HG02884 (cell line): ENCODE results near the gene RNASEH1.
"Not testable (repeated sequence)": the region's sequence is repeated elsewhere in the genome, so short reads cannot be mapped to it uniquely, and the experiment has no call there.

Experiments
- ATAC-seq: cut with Tn5 transposase; IDR thresholded peaks from one replicate; pipeline ENCODE4 v1.9.1; 2021; ENCODE audit warnings: mild to moderate bottlenecking, moderate library complexity; ENCODE audit not compliant: unreplicated experiment

The RNASEH1 gene

GRCh38 chr2:3594493-3595281 lies 36.6 kb upstream of the RNASEH1 start, which contains the start of gene COLEC11:
Gene COLEC11, plus strand, starts transcription at chr2:3595112. Its CDS starts 9,229 bp downstream, at chr2:3604341.
- ATAC-seq = no peak

GRCh38 chr2:3589086-3589485 lies 31.0 kb upstream of the RNASEH1 start:
- no peak for ATAC-seq

- no peak for ATAC-seq
These were observed 30.0 kb upstream of the RNASEH1 start for GRCh38 chr2:3588084-3588483.

- ATAC-seq = no peak
These were observed 29.3 kb upstream of the RNASEH1 start for GRCh38 chr2:3587432-3587831.

GRCh38 chr2:3587021-3587420 lies 28.9 kb upstream of the RNASEH1 start:
- no peak for ATAC-seq

- no peak for ATAC-seq
These were observed 28.1 kb upstream of the RNASEH1 start for GRCh38 chr2:3586220-3586619.

- ATAC-seq = no peak
These were observed 27.4 kb upstream of the RNASEH1 start for GRCh38 chr2:3585261-3586109.

GRCh38 chr2:3584608-3585260 lies 26.6 kb upstream of the RNASEH1 start:
- no peak for ATAC-seq

- no peak for ATAC-seq
These were observed 25.9 kb upstream of the RNASEH1 start for GRCh38 chr2:3584076-3584475.

- no peak for ATAC-seq
These were observed 23.5 kb upstream of the RNASEH1 start for GRCh38 chr2:3581367-3582262.

GRCh38 chr2:3580449-3580848 lies 22.3 kb upstream of the RNASEH1 start:
- no peak for ATAC-seq

GRCh38 chr2:3578987-3579386 lies 20.9 kb upstream of the RNASEH1 start:
- no peak for ATAC-seq

- ATAC-seq = not testable (repeated sequence)
These were observed 18.1 kb upstream of the RNASEH1 start for GRCh38 chr2:3576263-3576630.

- peak; percentile 16 for ATAC-seq
These were observed 17.6 kb upstream of the RNASEH1 start for GRCh38 chr2:3575534-3576262.

GRCh38 chr2:3574155-3574554 lies 16.0 kb upstream of the RNASEH1 start:
- ATAC-seq = no peak

- no peak for ATAC-seq
These were observed 14.5 kb upstream of the RNASEH1 start for GRCh38 chr2:3572620-3573019.

GRCh38 chr2:3571284-3571683 lies 13.2 kb upstream of the RNASEH1 start:
- no peak for ATAC-seq

GRCh38 chr2:3569656-3570055 lies 11.5 kb upstream of the RNASEH1 start:
- ATAC-seq = not testable (repeated sequence)

- ATAC-seq = no peak
These were observed 8.7 kb upstream of the RNASEH1 start for GRCh38 chr2:3566806-3567205.

GRCh38 chr2:3565117-3565516 lies 7.0 kb upstream of the RNASEH1 start:
- ATAC-seq = no peak
